ENCODE data around the gene SGMS1. TPM values are rescaled to one million over a fixed set of nuclear protein-coding genes. Genes with fewer than 3 reads are reported as not detected.
A peak's percentile ranks its signal among the peaks of the same experiment; 100 is the strongest.

SGMS1 gene
- total RNA-seq, 1 donor from 2014 or later: 50.8 TPM

DNA sequence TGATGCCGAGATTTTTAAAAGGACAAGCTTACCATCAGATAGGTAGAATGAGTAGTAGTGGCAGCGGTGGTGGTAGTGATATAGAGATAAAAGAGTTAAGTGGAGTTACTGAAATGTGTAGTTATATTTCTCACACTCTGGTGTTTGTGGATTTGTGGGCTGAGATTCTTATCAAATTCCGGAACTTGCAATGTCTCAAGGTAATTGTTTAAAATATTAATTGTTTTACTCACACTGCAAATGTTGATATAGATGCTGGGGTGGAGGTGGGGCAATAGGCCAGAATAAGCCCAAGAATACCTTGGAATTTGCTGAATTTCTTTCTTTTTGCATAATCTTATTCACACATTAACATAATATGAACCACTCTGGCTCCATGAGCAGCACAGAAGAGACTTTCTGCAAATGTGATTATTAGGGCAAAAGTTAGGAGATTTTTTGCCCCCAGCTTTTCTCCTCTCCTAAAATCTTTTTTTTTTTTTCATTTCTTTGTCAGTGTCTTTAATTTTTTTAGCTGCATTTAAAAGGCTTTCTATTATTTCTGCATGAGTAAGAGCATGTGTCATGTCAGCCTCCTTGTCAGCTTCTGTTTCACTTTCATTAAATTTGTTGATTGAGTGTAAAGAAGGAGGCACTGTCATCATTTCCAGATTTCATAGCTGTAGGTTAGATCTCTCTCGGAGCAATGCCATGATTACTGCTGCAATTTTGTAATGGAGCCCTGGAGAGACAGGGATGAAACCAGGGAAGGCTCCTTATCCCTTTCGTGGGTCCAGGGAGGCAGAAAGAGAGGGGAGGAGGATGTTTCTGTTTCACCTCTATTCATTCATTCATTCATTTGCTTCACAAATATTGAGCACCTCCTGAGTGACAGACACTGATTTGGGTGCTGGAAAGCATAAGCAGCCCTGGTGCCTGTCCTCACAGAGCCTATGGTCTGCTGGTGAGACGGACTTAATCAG lies 13.1 kb upstream of the SGMS1 start:
- no peak for DNase-seq (ENCODE audit: low read depth in 2 of 2)

DNA sequence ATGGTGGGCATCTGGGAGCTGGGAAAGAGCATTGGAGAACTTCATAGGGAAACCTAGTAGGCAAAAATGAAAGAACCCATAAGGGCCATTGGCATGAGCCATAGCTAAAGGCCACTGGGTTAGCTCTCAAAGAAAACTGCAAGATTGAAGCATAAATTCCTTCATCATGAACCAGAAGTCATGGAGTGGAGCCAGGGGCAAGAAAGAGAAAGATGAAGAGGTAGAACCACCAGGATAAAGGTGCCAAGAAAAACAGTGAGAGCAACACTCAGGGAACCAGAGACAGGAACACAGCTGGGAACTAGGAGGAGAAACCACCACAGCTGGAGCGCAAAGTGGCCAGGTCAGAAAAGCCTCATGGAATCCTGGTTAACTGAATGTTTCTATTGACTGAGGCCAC lies 11.5 kb upstream of the SGMS1 start:
- no peak for DNase-seq (ENCODE audit: low read depth in 2 of 2)

DNA sequence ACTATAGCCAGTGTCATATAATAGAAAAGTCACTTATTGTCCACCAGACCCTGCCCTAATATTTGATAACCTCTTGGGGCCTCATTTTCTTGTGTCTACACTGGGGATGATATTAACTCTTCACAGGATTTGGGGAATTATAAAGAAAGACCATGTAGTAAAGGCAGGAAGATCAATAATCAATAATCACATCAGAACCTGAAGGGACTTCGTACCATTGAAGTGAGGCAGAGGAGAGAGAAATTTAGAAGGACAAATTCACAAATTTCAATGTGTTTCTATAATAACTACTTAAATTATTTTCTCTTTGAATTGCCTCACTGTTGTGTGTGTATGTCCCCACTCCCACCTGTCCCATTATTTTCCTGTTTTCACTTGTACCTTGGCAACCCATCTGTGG lies 10.7 kb upstream of the SGMS1 start:
- DNase-seq (ENCODE audit: low read depth in 2 of 2): no peak

DNA sequence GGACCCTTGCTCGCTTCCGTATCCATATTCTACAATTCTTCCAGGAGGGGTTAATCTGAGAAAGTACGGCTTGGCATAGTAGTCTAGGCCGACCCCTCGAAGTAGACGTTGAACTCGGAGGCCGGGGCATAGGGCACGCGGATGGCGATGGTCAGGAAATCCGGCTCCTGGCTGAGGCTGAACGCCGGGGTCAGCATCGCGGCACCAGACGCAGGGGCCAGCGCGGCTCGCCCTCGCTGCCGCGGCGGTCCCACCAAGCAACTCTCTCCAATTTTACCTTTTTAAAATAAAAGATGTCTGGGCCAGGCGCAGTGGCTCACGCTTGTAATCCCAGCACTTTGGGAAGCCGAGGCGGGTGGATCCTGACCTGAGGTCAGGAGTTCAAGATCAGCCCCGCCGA lies 7.3 kb upstream of the SGMS1 start:
- DNase-seq (ENCODE audit: low read depth in 2 of 2): no peak

DNA sequence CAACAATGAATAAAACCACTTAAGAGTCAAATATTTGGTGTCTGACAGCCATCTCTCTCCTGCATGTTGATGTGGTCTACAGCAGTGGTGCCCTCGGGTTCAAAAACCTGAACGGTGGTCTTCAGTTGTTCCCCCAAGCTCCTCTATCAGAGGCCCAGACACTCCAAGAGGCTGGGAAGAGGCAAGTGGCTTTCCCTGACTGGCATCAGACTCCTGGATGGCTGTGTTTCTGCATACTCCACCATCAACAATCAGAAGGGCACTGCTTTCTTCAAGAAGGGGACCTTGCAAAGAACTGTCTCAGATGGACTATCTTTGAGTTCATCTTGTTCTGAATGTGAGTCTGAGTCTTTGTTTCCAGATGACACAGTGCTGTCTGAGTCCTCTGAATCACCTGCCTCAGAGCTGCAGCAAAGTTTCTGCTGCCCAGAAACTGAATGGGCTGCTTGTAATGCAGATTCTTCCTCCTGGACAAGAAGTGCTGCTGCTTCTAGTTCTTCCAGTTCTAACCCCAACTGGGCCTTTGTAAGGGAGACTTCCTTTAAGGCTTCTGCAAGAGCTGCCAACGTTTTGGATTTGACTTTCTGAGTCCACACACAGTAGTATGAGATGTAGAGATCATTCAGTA lies 5.9 kb upstream of the SGMS1 start:
- no peak for DNase-seq (ENCODE audit: low read depth in 2 of 2)

DNA sequence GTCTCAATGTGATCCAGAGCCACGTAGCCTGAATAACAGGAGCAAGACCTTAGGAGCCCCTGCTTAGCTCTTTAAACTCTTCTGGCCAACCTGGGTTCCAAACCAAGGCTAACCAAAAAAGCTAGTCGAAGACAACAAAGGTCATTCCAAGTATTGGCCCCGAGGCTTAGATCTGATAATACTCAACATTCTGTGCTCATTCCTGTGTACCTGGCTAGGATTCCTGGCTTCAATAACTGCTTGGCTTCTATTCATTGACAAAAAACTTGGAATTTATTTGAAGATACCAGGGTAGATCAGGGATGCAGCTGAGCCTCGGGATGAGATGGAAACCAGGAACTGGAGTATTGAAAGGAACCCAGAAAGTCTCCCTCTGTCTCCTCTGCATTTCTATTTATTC lies 4.1 kb upstream of the SGMS1 start:
- no peak for DNase-seq (ENCODE audit: low read depth in 2 of 2)

DNA sequence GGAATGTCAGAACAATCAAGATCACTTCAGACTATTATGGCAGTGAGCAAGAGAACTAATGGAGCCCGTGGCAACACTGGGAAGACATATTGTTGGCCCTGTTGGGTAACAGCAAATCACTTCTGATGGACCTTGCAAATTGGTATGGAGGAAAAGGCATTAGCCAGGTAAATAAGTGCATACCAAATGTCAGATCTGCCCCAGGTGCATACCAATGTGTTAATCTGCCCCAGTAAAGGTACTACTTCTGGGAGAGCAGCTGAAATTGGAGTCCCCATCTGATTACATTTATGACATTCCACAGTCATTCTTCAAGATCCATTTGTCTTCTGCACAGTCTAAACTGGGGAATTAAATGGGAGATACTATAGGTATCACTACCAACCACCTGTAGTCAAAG lies 3.7 kb upstream of the SGMS1 start:
- no peak for DNase-seq (ENCODE audit: low read depth in 2 of 2)

DNA sequence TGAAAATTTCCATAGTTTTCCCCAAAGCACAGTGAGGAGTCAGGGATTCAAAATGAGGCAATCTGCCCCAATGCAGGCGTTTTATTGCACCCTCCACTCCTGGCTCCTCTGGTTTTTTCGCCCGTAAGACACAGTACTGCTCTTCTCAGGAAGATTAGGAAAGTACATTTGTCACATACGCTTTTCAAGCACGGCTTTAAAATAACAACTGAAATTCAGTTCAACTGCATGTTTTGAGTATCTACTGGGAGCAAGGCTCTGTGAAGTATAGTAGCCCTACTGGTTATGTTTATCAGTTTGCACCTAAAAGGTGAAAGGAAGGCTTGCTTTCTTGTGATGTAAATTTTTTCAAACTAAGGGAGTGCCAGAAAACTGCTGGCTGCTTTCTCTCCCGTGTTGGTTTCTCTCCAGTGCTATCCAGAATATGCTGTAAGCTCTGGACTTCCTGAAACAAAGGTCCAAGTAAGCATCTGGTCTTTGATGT lies 1.9 kb upstream of the SGMS1 start:
- DNase-seq (ENCODE audit: low read depth in 2 of 2): no peak

DNA sequence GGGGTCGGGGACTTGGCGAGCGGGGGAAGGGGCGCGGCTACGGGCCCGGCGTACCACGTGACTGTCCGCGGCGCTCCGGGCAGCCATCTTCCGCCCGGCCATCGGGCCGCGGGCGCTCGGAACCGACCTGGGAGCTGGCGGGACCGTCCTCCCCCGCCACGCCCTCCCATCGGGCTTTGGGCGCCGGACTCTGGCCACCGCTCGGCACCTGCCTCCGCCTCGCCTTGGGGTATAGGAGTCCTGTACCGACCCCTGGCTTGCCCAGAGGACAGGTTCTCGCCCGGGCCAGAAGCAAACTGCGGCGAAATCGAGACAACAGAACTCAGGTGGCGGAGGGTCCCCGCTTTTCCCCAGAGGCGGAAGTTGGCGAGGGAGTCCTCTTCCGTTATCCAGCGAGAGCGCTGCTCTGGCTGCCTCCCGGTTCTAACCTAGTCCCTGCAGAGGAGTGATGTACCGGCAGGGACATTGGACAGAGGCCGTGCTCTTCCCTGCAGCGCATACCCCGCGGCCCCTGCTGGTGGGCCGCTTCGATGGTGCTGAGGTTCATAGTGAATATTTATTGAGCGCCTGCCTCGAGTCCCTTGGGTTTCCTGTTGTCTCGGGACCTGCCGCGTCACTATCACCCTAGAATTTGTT lies 1.2 kb upstream of the SGMS1 start:
- peak; percentile 67 to 87 for DNase-seq (ENCODE audit: low read depth in 2 of 2)

DNA sequence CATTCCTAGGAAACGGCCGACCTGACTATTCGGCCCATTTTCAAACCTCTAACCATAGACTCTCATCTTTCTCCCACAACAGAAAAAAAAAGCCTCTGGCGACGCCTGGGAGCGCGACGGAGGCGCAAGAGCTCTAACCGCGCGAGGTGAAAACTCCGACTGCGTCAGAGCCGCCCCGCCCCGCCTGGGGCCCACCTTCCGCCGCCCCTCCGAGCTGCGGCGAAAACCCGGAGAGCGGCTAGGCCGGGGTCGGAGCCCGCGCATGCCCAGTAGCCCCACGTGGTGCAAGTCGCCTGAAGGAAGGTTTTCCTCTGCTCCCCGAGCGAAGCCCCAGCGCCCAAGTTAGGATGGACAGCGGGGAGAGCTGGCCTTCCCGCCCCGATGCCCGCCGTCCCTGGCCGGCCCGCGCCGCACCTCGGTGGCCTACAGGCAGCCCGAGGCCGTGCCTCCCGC lies 683 bp upstream of the SGMS1 start:
- peak; percentile 84 to 96 for DNase-seq (ENCODE audit: low read depth in 2 of 2)

DNA sequence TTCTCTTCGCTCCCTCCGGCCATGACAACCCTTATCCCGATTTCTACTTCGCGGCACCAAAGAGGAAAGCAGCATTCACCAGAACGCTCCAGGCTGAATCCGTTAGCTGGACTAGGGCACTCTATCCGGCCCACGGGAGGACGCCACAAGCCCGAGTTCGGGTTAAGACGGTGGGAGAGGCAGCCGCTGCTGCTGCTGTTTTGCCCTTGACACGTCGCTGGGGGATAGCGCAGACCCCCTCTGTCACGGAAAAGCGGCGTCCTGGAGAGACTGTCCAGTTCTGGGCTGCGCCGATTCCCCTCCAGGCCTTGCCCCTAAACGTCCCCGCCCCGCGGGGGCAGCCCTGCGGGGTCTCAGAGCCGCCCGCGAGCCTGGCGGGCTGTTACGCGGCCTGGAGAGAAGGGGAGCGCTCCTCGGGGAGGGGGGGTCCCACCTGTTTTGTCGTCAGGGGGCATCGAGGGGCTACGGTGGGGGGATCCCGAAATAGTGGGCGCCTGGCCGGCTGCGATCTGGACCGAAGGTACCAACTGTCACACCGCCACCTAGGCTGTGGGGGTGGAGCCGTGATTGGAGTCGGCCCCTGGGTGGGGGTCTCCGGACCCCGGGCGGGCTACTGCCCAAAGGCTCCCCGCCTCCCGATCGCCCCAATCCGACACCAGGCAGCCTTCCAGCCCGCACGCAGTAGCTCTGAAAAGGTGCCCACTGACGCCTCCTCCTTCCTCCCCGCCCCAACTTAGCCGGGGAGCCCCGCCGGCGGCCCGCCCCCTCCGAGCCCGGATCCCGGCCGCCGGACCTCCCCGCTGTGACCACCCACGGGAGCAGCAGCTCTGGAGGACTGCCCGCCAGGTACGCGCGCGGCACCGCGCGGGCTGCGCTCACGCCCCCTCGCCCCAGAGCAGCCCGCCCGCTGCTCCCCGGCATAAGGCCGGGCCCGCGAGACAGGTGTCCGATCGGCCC lies 772 bp downstream of the SGMS1 start:
- peak in 1 of 2 donors; percentile 52 for DNase-seq (ENCODE audit: low read depth in 2 of 2)

DNA sequence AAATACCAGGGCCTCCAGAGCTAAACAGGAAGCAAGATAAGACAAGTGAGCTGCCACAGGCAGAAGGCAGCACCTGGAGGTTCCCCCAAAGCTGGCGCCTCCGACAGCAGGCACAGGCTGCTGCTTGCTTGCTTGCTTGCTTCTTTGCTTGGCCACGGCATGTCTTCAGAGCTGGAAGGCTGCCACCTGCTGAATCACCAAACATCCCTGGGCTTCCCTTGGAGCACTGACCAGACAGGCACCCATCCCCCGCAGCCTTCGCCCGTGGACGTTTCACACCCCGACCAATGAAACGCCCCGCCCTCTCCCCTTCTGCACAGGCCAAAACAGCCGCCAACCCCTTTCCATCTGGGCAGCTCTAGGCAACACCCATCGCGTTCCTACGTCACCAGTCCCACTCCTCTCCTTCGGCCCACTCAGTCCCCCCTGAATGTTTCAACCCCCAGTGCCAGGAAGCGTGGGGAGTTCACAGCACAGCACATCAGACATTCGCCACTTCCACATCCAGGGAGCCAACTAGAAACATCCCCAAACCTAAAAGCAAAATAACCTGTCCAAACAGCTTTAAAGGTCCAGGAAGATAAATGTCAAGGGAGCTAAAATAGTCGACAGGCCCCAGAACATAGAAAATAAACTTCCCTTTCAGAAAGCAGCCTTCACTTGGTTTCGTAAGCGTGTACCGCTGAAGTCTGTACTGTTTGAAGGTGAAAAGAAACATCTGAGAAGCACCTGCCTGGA lies 1.6 kb downstream of the SGMS1 start:
- DNase-seq (ENCODE audit: low read depth in 2 of 2): peak in 1 of 2 donors; percentile 89

DNA sequence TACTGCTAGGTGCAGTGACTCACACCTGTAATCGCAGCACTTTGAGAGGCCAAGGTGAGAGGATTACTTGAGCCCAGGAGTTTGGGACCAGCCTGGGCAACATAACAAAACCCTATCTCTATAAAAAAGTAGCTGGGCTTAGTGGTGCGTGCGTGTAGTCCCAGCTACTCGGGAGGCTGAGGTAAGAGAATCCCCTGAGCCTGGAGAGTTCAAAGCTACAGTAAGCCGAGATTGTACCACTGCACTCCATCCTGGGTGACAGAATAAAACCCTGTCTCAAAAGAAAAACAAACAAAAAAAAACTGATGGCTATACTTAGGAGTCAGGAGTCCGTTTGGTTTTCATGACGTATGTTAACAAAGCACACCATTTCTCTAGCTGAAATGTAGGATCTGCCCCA lies 2.9 kb downstream of the SGMS1 start:
- DNase-seq (ENCODE audit: low read depth in 2 of 2): no peak

DNA sequence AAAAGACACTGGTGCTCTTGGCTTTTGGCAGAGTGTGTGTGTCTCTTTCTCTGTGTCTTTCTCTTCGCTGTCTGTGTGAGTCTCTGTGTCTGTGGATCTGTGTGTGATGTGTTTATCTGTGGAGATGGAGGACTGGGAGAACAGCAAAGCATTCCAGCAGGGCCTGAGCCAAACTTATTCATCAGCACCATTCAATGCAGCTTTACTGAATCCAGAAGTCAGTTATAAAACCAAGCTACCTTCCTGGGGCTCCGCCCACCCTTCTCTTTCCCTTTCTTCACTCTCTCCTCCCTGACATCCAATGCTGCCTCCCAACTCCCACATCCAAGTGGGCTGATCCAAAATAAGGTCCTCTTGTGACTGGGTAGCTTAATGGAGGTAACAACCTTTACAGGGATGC lies 3.9 kb downstream of the SGMS1 start:
- DNase-seq (ENCODE audit: low read depth in 2 of 2): no peak

DNA sequence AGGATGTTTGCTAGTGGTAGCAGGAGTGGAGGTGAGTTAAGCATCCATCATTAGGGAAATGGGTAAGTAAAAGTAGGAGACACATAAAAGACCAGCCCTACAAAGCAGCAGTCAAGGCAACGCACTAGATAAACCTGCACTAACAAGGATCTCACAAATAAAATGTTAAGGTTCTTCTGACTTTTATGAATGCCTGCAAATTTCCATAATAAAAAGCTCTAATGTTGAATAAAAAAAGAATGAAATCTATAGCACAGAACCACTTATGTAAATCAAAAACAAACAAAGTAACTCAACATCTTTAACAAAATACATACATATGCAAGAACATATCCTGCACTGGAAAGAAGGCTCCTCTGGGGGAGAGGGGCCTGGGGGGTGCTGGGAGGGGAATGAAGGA lies 4.6 kb downstream of the SGMS1 start:
- DNase-seq (ENCODE audit: low read depth in 2 of 2): no peak

DNA sequence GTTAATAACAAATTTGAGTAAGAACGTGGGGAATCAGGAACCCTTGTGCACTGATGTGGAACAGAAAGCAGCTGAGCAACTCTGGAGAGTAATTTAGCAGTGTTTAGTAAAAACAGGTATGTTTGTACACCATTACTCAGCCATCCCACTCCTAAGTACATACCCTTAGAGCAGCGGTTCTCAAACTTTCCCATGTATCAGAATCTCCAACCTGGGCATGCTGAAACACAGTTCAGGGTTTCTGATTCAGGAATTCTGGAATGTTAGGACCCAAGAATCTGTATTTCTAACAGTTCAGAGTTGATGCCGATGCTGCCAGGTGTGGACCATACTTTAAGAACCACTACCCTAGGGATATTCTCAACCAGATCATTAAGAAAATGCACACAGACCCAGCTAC lies 5.1 kb downstream of the SGMS1 start:
- no peak for DNase-seq (ENCODE audit: low read depth in 2 of 2)

DNA sequence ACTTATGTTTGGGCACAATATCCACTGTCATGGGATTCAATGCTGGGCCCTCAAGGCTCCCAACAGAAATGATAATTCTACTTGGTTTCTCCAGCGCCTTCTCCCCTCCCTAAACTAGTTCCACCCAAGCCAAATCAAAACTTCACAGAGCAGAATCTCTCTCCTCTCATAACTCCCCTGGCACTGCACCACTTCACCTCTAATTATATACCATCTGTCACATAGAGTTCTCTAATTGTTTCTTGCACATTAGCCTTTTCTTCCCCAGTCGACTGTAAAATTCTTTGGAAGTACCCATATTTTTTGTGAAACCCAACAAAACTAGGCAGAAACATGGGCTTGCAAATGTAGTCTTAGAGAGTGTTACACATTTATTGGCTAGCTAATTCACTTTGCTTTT lies 8.1 kb downstream of the SGMS1 start:
- no peak for DNase-seq (ENCODE audit: low read depth in 2 of 2)

DNA sequence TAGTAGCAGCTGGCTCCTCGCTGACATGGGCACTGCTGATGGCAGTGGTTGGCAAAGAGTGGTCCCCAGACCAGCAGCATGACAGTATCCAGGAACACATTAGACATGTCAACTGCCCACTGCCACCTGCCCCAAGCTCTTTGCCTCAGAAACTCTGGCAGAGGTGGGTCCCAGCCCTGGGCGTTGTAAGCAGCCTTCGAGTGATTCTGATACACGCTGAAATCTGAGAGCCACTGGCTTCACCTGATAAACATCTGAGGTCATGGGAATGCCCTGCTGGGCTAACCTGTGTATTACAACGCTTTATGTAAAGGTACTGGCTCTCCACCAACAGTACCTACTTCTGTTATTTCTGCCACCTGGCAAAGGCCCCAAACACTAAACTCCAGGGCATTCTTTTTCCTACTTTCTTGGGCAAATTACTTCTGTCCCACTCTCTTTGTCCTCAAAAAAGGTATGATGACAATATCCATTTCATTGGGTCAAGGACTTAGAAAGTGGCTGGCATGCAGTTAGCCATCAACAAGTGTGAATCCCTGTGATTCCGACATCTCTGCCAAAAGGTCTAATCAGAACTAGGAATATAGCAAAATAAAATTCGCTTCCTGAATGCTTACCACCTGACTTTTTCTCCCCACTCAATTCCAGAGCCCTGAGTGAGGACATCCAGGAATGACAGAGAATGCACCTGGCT lies 9.2 kb downstream of the SGMS1 start:
- peak in 1 of 2 donors; percentile 12 for DNase-seq (ENCODE audit: low read depth in 2 of 2)

DNA sequence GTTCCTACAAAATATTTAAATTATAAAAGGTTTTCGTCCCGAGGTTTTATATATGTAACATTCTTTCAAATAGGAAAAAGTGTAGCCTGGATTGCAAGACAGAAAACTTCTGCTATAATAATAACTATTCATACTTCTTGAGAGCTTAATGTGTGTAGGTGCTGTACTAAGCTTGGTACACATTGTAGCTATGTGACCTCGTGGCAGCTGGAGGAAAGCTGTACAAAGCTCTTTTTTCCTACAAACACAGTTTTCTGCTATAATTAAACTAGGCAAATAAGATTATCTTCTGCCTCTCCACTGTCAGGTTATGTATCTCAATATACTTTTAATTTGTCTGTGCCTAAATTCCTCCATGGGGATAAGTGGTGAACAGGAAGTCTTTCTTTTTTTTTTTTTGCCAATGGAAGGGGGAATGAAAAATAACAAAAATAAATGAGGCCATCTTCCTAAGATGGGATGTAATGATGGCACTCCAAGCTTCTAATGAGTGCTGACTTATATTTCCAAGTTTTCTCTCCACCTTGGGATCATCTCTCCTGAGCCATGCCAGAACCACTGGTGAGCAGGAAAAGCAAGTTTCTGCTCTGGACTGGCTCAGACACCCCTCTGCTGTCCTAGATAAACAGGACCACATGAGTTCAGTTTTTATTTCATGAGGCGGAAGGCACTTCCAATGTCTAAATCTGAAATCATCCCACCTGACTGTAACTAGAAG lies 9.9 kb downstream of the SGMS1 start:
- no peak for DNase-seq (ENCODE audit: low read depth in 2 of 2)
